Ecto neural progenitor cell (in vitro differentiated cells): ENCODE measurements around the gene UBALD1.
A peak's percentile ranks its signal among the peaks of the same experiment; 100 is the strongest.

Experiments
- DNase-seq: peaks from one replicate; pipeline ENCODE4 v3.0.0-alpha.2; 2018; ENCODE audit warnings: low spot score

UBALD1 gene

GRCh38 chr16:4646773-4647643 lies 32.3 kb upstream of the UBALD1 start:
- DNase-seq = no peak

- DNase-seq = no peak
Measured at GRCh38 chr16:4641895-4642294, 27.2 kb upstream of the UBALD1 start.

GRCh38 chr16:4641306-4641687 lies 26.6 kb upstream of the UBALD1 start:
- no peak for DNase-seq

GRCh38 chr16:4640572-4641305 lies 26.1 kb upstream of the UBALD1 start:
- DNase-seq = no peak

- DNase-seq = no peak
Measured at GRCh38 chr16:4639899-4640509, 25.3 kb upstream of the UBALD1 start.

- DNase-seq = no peak
Measured at GRCh38 chr16:4637501-4638166, 22.9 kb upstream of the UBALD1 start.

GRCh38 chr16:4636196-4636595 lies 21.5 kb upstream of the UBALD1 start:
- DNase-seq = no peak

- no peak for DNase-seq
Measured at GRCh38 chr16:4634768-4635167, 20.1 kb upstream of the UBALD1 start.

- no peak for DNase-seq
Measured at GRCh38 chr16:4633910-4634635, 19.4 kb upstream of the UBALD1 start.

GRCh38 chr16:4631444-4631843 lies 16.8 kb upstream of the UBALD1 start:
- DNase-seq = no peak

GRCh38 chr16:4628283-4628682 lies 13.6 kb upstream of the UBALD1 start:
- no peak for DNase-seq

GRCh38 chr16:4626396-4626795 lies 11.7 kb upstream of the UBALD1 start:
- no peak for DNase-seq

GRCh38 chr16:4625560-4626159 lies 11.0 kb upstream of the UBALD1 start:
- DNase-seq = no peak

GRCh38 chr16:4624827-4625559 lies 10.3 kb upstream of the UBALD1 start:
- peak; percentile 90 for DNase-seq

- DNase-seq = peak; percentile 96
Measured at GRCh38 chr16:4624015-4624826, 9.5 kb upstream of the UBALD1 start, which contains the start of gene MGRN1. Gene MGRN1 (plus strand): TSS chr16:4624826. CDS start chr16:4624961, 135 bp downstream.

GRCh38 chr16:4623593-4623992 lies 8.9 kb upstream of the UBALD1 start:
- DNase-seq = no peak

GRCh38 chr16:4618645-4619418 lies 4.1 kb upstream of the UBALD1 start:
- DNase-seq = no peak

- no peak for DNase-seq
Measured at GRCh38 chr16:4617880-4618279, 3.2 kb upstream of the UBALD1 start.
